GM10847 (cell line): Measurements from ENCODE around the gene SMIM3.

ENCODE experiments used
- POLR2A ChIP-seq: IDR thresholded peaks from 2 replicates; pipeline ENCODE4 v1.6.1; 2011; ENCODE audit not compliant: insufficient read length; ENCODE audit errors: extremely low read depth

SMIM3 gene

DNA sequence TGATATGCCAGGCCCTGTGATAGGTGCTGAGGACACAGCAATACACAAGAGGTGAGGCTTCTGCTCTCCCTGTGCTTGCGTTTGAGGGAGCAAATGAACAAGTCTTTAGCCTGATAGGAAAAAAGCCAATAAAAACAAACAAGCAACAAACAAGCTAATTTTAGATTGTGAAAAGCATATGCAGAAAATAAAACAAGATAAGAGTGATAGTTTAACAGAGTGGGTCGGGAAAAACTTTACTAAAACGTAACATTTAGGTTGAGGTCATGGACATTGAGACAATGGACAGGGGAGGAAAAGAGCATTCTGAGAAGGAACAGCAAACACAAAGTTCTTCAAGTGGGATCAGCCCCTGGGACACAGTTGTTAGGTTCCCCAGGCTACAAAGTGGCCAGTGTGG lies 4.3 kb downstream of the SMIM3 start:
- TF ChIP-seq POLR2A = no peak

- no peak for TF ChIP-seq POLR2A
Observed at GRCh38 chr5:150783422-150783928, 4.9 kb downstream of the SMIM3 start.

DNA sequence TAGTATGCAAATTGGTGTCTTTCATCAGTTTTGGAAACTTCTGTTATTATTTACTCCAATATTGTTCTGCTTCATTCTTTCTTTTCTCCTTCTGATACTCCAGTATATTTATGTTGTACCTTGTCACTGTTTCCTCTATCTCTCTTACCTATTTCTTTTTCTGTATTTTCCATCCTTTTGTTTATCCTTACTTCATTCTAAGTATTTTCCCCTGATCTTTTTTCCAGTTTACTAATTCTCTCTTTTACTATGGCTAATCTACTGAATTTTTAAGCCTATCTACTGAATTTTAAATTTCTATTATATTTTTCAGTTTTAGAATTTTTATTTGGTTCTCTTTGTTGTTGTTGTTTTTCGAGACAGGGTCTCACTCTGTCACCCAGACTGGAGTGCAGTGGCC lies 7.4 kb downstream of the SMIM3 start:
- no peak for TF ChIP-seq POLR2A

- no peak for TF ChIP-seq POLR2A
Observed at GRCh38 chr5:150786876-150787275, 8.3 kb downstream of the SMIM3 start.

DNA sequence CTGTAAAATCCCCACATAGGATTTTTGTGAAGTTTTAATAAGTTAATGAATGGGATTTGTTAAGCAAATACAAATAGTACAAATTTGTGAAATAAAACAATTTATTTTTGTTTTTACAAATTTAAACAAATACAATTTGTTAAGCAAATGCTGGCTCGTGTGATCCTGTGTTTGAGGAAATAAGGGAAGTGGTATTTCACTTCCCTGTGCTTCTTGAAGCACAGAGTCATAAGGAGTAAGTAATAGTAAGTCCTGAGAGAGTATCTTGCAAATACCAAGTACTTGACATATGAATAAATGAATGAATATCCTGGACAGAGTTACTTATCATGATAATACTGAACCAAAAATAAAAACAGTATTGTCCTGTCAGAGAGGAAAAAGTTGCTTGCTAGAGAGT lies 9.1 kb downstream of the SMIM3 start:
- TF ChIP-seq POLR2A = no peak

GRCh38 chr5:150788977-150789376 lies 10.4 kb downstream of the SMIM3 start:
- TF ChIP-seq POLR2A = no peak

DNA sequence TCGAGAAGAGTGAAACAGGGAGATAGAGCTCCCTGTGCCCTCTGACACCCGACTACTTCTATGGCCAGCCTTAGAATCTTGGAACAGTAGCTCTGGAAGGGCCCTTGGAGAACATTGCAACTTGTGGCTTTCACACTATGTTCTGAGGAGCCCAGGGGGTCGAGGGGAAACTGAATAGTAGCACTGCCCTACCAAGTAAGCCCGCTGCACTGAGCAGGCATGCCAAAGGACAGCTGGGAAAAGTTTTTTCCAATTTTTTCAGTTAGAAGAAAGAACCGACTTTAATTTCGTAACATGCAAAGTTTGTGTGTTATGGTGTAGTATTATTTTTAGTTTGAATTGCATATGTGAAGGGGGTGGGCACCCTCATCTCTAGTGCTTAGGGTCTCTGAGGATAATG lies 10.9 kb downstream of the SMIM3 start:
- no peak for TF ChIP-seq POLR2A

- no peak for TF ChIP-seq POLR2A
Observed at GRCh38 chr5:150789943-150790611, 11.5 kb downstream of the SMIM3 start.

DNA sequence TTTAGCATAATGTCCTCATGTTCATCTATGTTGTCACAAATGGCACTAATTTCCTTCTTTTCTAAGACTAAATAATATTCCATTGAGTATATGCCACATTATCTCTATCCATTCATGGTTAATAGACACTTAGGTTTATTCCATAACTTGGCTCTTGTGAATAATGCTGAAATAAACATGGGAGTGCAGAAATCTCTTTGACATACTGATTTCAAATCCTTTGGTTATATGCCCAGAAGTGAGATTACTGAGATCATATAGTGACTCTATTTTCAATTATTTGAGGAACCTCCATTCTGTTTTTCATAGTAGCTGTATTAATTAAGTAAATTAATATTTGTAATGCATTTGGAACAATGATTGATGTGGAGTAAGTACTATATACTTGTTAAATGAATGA lies 13.0 kb downstream of the SMIM3 start:
- no peak for TF ChIP-seq POLR2A

DNA sequence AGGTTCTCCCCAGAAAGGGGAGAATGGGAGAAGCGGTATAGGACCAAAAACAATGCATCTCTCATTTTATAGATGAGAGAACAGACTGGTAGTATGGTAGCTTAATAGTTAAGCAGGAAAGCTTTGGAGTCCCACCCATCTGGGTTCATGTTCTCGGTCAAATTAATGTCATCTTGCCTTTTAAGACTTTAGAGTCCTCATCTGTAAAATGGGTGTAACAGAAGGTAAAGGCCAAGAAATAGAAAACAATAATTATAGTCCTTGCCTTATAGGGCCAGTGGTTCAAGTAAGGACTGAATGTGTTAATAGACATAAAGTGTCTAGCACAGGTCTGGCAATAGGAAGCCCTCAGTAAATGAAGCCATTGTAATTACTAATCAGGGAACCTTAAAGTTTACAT lies 16.4 kb downstream of the SMIM3 start:
- no peak for TF ChIP-seq POLR2A

DNA sequence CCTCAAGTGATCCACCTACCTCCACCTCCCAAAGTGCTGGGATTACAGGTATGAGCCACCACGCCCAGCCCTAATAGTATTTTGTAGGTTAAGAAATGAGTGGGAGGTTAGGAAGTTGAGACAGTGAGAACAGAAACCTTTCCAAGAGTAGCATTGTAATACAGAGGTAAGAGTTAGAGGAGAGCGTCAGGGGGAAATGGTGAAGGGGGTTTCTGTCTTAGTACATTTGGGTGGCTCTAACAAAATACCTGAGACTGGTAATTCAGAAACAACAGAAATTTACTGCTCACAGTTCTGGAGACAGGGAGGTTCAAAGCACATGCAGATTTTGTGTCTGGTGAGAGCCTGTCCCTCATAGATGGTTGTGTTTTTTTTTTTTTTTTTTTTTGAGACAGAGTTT lies 18.8 kb downstream of the SMIM3 start:
- TF ChIP-seq POLR2A = no peak

DNA sequence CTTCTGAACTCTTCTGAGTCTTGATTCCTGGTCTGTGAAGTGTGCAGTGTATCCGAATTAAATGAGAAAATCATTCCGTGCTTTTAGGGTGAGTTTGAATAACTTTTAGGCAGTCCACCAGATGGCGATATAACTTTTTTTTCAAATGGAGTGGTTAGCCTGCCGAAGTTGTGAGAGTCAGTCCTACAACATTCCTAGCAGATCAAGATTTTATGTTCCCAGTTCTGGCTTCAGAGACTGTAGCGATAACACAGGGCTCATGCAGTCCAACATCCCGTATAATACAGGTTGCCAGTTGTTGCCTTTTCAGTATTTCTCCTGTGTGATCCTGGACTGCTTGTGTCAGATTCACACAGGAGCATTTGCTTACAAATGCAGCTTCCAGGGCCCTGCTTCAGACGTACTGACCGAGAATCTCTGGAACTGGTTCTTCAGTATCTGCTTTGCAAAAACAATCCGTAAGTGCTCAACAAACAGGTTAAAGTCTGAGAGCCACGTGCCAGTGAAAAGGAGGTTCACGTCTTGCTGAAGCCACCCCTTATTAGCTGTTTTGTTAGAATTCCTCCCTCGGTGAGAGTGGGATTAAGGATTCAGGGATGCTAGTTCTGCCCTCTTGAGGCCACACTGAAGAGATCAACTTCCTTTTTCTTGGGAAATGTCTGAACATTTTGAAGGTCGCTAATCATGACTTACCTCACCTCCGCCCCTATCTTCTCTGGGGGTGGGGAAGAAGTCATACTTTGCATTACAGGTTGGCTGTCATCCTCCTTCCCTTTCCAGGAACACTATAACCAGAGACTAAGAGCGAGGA lies 22.8 kb downstream of the SMIM3 start:
- TF ChIP-seq POLR2A = no peak

GRCh38 chr5:150804388-150804787 lies 25.8 kb downstream of the SMIM3 start:
- TF ChIP-seq POLR2A = no peak

GRCh38 chr5:150809363-150809762 lies 30.8 kb downstream of the SMIM3 start:
- no peak for TF ChIP-seq POLR2A

DNA sequence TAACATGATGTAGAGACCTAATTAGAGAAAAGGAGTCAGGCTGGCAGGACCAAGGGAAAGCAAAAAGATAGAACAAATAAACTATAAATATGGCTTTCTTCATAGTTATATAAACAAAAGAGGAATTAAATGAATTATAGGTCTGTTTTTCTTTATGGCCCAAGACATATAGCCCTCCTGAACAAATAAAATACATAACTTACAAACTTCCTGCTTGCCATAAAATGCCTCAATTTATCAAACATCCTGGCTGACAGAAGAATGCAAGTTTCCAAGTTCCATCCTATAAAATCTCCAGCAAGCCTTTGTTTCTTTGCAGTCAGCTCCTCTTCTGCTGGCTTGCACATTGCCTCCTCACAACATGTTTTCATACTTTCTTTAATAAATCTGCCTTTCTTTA lies 36.5 kb downstream of the SMIM3 start:
- no peak for TF ChIP-seq POLR2A

DNA sequence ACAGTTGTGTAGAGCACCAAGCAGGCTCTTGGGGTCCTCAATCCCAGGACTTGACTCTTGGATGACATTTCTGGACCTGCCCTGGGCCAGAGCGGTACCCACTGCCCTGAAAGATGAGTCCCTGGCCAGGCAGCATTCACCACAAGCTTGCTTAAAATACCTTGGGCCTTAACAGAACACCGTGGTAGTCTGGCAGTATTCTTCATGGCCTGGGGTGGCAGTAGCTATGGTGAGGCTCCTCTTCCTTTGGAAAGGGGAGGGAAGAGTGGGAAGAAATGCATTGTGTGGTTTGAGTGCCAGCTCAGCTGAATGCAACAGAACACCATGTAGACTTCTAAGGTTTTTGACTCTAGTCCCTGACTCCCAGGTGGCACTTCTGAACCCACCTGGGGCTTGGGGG lies 38.4 kb downstream of the SMIM3 start:
- no peak for TF ChIP-seq POLR2A
